C4-2B (cell line): ENCODE measurements around the gene PBX1.

ENCODE experiments used
- H3K27ac ChIP-seq: fragments of 450-650 bp; 2 replicates; pipeline ENCODE4 v1.5.1; 2017
- ZFX ChIP-seq: fragments of 450-650 bp; IDR thresholded peaks from 2 replicates; pipeline ENCODE4 v1.6.1; 2017
- TF ChIP-seq, protein P1 (sequence below): fragments of 450-650 bp; conservative IDR thresholded peaks from 2 replicates; pipeline ENCODE4 v1.5.1; 2017; ENCODE audit warnings: mild to moderate bottlenecking

PBX1 gene

DNA sequence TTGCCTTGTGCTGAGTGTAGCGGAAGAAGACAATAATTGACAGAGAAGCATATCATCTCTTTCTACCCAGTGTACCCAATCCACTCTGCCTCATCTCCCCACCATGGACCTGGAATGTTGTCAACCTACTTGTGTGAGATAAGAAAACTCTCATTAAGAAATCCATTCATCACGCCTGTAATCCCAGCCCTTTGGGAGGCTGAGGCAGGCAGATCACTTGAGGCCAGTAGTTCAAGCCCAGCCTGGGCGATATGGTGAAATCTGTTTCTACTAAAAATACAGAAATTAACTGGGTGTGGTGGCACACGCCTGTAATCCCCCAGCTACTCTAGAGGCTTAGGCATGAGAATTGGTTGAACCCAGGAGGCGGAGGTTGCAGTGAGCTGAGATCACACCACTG lies 209.6 kb downstream of the PBX1 start:
- no peak overlapping the region for H3K27ac ChIP-seq
- TF ChIP-seq, protein P1, sequence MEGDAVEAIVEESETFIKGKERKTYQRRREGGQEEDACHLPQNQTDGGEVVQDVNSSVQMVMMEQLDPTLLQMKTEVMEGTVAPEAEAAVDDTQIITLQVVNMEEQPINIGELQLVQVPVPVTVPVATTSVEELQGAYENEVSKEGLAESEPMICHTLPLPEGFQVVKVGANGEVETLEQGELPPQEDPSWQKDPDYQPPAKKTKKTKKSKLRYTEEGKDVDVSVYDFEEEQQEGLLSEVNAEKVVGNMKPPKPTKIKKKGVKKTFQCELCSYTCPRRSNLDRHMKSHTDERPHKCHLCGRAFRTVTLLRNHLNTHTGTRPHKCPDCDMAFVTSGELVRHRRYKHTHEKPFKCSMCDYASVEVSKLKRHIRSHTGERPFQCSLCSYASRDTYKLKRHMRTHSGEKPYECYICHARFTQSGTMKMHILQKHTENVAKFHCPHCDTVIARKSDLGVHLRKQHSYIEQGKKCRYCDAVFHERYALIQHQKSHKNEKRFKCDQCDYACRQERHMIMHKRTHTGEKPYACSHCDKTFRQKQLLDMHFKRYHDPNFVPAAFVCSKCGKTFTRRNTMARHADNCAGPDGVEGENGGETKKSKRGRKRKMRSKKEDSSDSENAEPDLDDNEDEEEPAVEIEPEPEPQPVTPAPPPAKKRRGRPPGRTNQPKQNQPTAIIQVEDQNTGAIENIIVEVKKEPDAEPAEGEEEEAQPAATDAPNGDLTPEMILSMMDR: no peak
- no peak for TF ChIP-seq ZFX

DNA sequence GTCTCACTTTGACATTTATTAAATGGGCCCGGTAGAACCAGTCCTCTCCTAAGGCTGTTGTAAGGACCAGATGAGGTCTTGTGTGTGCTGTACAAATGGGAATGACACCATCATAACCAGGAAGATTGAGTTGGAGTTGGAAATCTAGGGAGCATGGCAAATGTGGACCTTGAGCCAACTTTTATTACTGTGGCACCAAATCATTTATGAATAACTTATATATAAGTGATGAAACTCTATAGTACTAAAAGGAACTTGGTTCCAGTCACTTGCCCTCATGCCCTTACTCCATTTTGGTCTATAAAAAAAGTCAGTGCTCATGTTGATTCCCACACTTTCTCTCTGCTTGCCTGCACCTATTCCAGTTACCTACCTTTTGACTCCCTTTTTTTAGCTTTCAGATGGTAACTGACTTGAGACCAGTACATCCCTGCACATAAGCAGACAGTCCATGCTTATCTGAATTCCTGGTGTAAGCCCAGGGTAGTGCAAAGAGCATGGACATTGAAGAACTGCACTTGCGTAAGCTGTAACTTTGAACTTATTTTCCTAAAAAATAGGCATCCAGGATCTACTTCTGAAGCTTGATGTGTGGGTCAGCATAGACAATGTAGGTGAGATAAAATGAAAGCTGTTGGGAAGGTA lies 210.6 kb downstream of the PBX1 start:
- no peak overlapping the region for H3K27ac ChIP-seq
- no peak for TF ChIP-seq ZFX
- TF ChIP-seq, protein P1: no peak

DNA sequence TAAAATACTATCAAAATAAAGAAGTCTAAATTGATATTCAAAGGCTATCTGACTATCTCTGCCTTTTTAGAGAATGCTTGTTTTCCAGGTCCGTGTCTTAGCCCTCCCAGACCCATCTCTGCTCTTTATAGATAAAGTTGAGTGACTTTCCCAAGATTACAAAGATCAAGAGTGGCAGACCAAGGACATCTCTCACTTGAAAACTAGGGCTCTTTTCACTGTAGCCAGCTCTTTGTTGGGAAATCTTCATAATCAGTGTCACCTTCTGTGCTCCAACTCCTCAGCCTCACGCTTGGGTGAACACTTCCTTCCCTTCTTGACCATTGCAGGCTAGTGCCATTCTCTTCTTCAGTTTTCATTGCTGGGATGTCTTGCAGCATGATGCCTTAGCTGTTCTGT lies 211.1 kb downstream of the PBX1 start:
- TF ChIP-seq ZFX: no peak
- TF ChIP-seq, protein P1: no peak
- H3K27ac ChIP-seq: no peak overlapping the region

DNA sequence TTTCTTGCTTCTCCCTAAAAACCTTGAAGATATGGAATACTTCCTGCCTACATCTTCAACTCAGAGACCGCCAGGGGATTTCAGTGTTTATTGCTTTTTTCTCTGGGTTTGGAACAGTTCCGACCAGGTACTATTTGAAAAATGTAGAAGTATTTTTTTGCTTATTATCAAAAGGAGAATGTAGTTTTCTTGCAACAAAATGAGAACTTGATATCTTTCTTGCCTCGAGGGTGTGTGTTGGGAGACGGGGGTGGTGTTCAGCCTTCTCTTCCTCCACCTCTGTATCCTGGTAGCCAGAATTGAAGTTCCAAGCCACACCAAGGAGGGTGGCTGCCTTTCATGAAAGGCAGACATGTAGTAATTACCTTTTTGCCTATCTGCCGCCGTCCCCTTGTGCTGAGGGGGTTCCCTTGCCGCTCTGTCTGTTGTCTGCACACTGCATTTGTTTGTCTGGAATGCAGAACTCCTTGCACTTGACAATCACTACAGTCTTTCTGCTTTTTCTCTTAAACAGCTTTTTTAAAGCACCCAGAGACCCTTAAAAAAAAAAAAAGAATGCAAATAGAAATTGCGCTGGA lies 212.1 kb downstream of the PBX1 start:
- TF ChIP-seq, protein P1: no peak
- TF ChIP-seq ZFX: no peak
- H3K27ac ChIP-seq: no peak overlapping the region

- TF ChIP-seq, protein P1: no peak
- no peak for TF ChIP-seq ZFX
- H3K27ac ChIP-seq: no peak overlapping the region
Observed at GRCh38 chr1:164771619-164772361, 212.8 kb downstream of the PBX1 start.

GRCh38 chr1:164772635-164773034 lies 213.7 kb downstream of the PBX1 start:
- TF ChIP-seq, protein P1: no peak
- TF ChIP-seq ZFX: no peak
- H3K27ac ChIP-seq: no peak overlapping the region

DNA sequence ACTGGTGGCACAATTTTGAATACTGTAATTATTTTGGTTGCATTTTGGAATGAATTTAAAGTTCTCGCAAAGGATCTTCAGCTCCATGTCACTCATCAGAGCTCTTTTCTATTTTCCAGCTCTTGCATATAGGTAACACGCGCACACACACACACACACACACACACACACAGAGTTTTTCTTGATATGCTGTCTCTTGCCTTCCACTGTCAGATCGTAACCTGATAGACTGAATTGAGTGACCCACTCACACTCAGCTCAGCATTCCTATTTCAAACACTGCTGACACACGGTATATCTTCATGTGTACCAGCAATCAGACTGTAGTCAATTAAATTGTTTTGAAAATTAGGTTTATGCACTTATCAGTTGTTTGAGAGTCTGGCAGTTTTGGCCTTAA lies 214.1 kb downstream of the PBX1 start:
- TF ChIP-seq, protein P1: no peak
- TF ChIP-seq ZFX: no peak
- H3K27ac ChIP-seq: no peak overlapping the region; the same call in 1 of the 2 replicates
